ENCODE measurements around the gene MYOG. TPM values are rescaled to one million over a fixed set of nuclear protein-coding genes. Genes with fewer than 3 reads are reported as not detected.

MYOG gene
- total and polyA plus RNA-seq, 2 experiments from 2014 or later = not detected

DNA sequence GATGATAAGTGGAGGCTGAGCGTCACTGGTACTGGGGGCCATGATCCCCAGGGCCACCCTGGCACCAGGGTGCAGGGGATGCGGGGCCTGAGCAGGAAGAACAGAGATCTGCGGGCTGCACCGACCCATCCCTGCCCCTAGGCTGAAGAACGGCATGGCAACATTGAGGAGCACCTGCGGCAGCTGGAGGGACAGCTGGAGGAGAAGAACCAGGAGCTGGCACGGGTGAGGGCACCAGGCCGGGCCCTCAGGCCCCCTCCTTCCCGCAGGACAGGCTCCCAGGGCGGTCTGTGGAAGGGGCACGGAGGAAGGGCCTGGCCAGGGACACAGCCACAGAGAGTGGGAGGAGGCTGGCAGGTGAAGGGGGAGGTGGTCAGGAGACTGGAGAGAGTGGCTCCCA lies 37.7 kb downstream of the MYOG start (continued):
- TF ChIP-seq, protein P1, sequence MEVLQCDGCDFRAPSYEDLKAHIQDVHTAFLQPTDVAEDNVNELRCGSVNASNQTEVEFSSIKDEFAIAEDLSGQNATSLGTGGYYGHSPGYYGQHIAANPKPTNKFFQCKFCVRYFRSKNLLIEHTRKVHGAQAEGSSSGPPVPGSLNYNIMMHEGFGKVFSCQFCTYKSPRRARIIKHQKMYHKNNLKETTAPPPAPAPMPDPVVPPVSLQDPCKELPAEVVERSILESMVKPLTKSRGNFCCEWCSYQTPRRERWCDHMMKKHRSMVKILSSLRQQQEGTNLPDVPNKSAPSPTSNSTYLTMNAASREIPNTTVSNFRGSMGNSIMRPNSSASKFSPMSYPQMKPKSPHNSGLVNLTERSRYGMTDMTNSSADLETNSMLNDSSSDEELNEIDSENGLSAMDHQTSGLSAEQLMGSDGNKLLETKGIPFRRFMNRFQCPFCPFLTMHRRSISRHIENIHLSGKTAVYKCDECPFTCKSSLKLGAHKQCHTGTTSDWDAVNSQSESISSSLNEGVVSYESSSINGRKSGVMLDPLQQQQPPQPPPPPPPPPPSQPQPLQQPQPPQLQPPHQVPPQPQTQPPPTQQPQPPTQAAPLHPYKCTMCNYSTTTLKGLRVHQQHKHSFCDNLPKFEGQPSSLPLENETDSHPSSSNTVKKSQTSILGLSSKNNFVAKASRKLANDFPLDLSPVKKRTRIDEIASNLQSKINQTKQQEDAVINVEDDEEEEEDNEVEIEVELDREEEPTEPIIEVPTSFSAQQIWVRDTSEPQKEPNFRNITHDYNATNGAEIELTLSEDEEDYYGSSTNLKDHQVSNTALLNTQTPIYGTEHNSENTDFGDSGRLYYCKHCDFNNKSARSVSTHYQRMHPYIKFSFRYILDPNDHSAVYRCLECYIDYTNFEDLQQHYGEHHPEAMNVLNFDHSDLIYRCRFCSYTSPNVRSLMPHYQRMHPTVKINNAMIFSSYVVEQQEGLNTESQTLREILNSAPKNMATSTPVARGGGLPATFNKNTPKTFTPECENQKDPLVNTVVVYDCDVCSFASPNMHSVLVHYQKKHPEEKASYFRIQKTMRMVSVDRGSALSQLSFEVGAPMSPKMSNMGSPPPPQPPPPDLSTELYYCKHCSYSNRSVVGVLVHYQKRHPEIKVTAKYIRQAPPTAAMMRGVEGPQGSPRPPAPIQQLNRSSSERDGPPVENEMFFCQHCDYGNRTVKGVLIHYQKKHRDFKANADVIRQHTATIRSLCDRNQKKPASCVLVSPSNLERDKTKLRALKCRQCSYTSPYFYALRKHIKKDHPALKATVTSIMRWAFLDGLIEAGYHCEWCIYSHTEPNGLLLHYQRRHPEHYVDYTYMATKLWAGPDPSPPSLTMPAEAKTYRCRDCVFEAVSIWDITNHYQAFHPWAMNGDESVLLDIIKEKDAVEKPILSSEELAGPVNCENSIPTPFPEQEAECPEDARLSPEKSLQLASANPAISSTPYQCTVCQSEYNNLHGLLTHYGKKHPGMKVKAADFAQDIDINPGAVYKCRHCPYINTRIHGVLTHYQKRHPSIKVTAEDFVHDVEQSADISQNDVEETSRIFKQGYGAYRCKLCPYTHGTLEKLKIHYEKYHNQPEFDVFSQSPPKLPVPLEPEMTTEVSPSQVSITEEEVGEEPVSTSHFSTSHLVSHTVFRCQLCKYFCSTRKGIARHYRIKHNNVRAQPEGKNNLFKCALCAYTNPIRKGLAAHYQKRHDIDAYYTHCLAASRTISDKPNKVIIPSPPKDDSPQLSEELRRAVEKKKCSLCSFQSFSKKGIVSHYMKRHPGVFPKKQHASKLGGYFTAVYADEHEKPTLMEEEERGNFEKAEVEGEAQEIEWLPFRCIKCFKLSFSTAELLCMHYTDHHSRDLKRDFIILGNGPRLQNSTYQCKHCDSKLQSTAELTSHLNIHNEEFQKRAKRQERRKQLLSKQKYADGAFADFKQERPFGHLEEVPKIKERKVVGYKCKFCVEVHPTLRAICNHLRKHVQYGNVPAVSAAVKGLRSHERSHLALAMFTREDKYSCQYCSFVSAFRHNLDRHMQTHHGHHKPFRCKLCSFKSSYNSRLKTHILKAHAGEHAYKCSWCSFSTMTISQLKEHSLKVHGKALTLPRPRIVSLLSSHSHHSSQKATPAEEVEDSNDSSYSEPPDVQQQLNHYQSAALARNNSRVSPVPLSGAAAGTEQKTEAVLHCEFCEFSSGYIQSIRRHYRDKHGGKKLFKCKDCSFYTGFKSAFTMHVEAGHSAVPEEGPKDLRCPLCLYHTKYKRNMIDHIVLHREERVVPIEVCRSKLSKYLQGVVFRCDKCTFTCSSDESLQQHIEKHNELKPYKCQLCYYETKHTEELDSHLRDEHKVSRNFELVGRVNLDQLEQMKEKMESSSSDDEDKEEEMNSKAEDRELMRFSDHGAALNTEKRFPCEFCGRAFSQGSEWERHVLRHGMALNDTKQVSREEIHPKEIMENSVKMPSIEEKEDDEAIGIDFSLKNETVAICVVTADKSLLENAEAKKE (CRISPR knock-in tag; IDR thresholded peaks at IDR 0.05) = no peak
- TF ChIP-seq, protein P2, sequence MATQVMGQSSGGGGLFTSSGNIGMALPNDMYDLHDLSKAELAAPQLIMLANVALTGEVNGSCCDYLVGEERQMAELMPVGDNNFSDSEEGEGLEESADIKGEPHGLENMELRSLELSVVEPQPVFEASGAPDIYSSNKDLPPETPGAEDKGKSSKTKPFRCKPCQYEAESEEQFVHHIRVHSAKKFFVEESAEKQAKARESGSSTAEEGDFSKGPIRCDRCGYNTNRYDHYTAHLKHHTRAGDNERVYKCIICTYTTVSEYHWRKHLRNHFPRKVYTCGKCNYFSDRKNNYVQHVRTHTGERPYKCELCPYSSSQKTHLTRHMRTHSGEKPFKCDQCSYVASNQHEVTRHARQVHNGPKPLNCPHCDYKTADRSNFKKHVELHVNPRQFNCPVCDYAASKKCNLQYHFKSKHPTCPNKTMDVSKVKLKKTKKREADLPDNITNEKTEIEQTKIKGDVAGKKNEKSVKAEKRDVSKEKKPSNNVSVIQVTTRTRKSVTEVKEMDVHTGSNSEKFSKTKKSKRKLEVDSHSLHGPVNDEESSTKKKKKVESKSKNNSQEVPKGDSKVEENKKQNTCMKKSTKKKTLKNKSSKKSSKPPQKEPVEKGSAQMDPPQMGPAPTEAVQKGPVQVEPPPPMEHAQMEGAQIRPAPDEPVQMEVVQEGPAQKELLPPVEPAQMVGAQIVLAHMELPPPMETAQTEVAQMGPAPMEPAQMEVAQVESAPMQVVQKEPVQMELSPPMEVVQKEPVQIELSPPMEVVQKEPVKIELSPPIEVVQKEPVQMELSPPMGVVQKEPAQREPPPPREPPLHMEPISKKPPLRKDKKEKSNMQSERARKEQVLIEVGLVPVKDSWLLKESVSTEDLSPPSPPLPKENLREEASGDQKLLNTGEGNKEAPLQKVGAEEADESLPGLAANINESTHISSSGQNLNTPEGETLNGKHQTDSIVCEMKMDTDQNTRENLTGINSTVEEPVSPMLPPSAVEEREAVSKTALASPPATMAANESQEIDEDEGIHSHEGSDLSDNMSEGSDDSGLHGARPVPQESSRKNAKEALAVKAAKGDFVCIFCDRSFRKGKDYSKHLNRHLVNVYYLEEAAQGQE (IDR thresholded peaks at IDR 0.05; ENCODE audit: unreplicated experiment) = no peak
- TF ChIP-seq, protein P3, sequence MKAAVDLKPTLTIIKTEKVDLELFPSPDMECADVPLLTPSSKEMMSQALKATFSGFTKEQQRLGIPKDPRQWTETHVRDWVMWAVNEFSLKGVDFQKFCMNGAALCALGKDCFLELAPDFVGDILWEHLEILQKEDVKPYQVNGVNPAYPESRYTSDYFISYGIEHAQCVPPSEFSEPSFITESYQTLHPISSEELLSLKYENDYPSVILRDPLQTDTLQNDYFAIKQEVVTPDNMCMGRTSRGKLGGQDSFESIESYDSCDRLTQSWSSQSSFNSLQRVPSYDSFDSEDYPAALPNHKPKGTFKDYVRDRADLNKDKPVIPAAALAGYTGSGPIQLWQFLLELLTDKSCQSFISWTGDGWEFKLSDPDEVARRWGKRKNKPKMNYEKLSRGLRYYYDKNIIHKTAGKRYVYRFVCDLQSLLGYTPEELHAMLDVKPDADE (IDR thresholded peaks at IDR 0.05) = no peak
- TF ChIP-seq ZNF114 (CRISPR knock-in tag; IDR thresholded peaks at IDR 0.05) (no peak), STAT1 (IDR thresholded peaks at IDR 0.05; ENCODE audit: unreplicated experiment) (no peak)
